ENCODE data around the gene STAMBP.
A peak's percentile ranks its signal among the peaks of the same experiment; 100 is the strongest.

STAMBP gene

GRCh38 chr2:73855526-73855925 is 26.8 kb downstream of the STAMBP start:
- in situ Hi-C loops (cut with HindIII; ENCODE audit: low sequenced_read_pairs), result no loop called here
- no peak overlapping the region for H3K4me3 ChIP-seq (ENCODE audit: low read depth, low read length)
- TF ChIP-seq CTCF (IDR thresholded peaks at IDR 0.05; ENCODE audit: low read depth, low read length), result no peak
- DNase-seq (ENCODE audit: low read depth, low spot score), result peak; percentile 5

- TF ChIP-seq CTCF (IDR thresholded peaks at IDR 0.05; ENCODE audit: low read depth, low read length), result no peak
- in situ Hi-C loops (cut with HindIII; ENCODE audit: low sequenced_read_pairs), result no loop called here
- DNase-seq (ENCODE audit: low read depth, low spot score), result peak; percentile 91
- no peak overlapping the region for H3K4me3 ChIP-seq (ENCODE audit: low read depth, low read length)
These were observed 27.5 kb downstream of the STAMBP start for GRCh38 chr2:73856214-73856613.

- in situ Hi-C loops (cut with HindIII; ENCODE audit: low sequenced_read_pairs), result no loop called here
- no peak for TF ChIP-seq CTCF (IDR thresholded peaks at IDR 0.05; ENCODE audit: low read depth, low read length)
- DNase-seq (ENCODE audit: low read depth, low spot score), result peak; percentile 79
- H3K4me3 ChIP-seq (ENCODE audit: low read depth, low read length), result no peak overlapping the region
These were observed 31.2 kb downstream of the STAMBP start for GRCh38 chr2:73859721-73860586.

- no peak for TF ChIP-seq CTCF (IDR thresholded peaks at IDR 0.05; ENCODE audit: low read depth, low read length)
- DNase-seq (ENCODE audit: low read depth, low spot score), result no peak
- H3K4me3 ChIP-seq (ENCODE audit: low read depth, low read length), result no peak overlapping the region
- in situ Hi-C loops (cut with HindIII; ENCODE audit: low sequenced_read_pairs), result no loop called here
These were observed 34.2 kb downstream of the STAMBP start for GRCh38 chr2:73862987-73863386.

GRCh38 chr2:73868204-73868978 is 39.6 kb downstream of the STAMBP start:
- DNase-seq (ENCODE audit: low read depth, low spot score), result no peak
- TF ChIP-seq CTCF (IDR thresholded peaks at IDR 0.05; ENCODE audit: low read depth, low read length), result no peak
- in situ Hi-C loops (cut with HindIII; ENCODE audit: low sequenced_read_pairs), result no loop called here
- no peak overlapping the region for H3K4me3 ChIP-seq (ENCODE audit: low read depth, low read length)

- no peak overlapping the region for H3K4me3 ChIP-seq (ENCODE audit: low read depth, low read length)
- peak; percentile 97 for DNase-seq (ENCODE audit: low read depth, low spot score)
- in situ Hi-C loops (cut with HindIII; ENCODE audit: low sequenced_read_pairs), result no loop called here
- no peak for TF ChIP-seq CTCF (IDR thresholded peaks at IDR 0.05; ENCODE audit: low read depth, low read length)
These were observed 41.3 kb downstream of the STAMBP start for GRCh38 chr2:73870084-73870483.

Measured in astrocyte of the spinal cord (primary cell).